NCI-H2029 treated with DMSO at 0.1 percent for 48 hours (cell line): ENCODE results near the gene RUNDC1.
"Not testable (repeated sequence)": the region's sequence is repeated elsewhere in the genome, so short reads cannot be mapped to it uniquely, and the experiment has no call there.

Experiments
- DNase-seq: peaks from one replicate; lab custom pipeline; 2025; lab: John Stamatoyannopoulos, UW

RUNDC1 gene

GRCh38 chr17:42991471-42991870 lies 11.1 kb downstream of the RUNDC1 start:
- DNase-seq, result no peak

GRCh38 chr17:42992872-42993271 lies 12.5 kb downstream of the RUNDC1 start:
- no peak for DNase-seq

- not testable (repeated sequence) for DNase-seq
These were observed 13.5 kb downstream of the RUNDC1 start for GRCh38 chr17:42993913-42994312.

GRCh38 chr17:42997390-42997983 lies 17.1 kb downstream of the RUNDC1 start:
- DNase-seq, result no peak

- DNase-seq, result peak; percentile 86
These were observed 17.9 kb downstream of the RUNDC1 start, which contains the start of gene RPL27 for GRCh38 chr17:42997984-42998938. Gene RPL27, plus strand, starts transcription at chr17:42998419. Its CDS starts 332 bp downstream, at chr17:42998751.

GRCh38 chr17:42999003-42999525 lies 18.7 kb downstream of the RUNDC1 start:
- DNase-seq, result no peak

GRCh38 chr17:43000894-43001293 lies 20.5 kb downstream of the RUNDC1 start:
- not testable (repeated sequence) for DNase-seq

- no peak for DNase-seq
These were observed 23.3 kb downstream of the RUNDC1 start for GRCh38 chr17:43003542-43004172.

GRCh38 chr17:43006639-43007551 lies 26.5 kb downstream of the RUNDC1 start, which contains the start of gene IFI35:
Gene IFI35, plus strand, starts transcription at chr17:43006784. Its CDS starts 164 bp downstream, at chr17:43006948.
- peak; percentile 37 for DNase-seq

- DNase-seq, result no peak
These were observed 30.4 kb downstream of the RUNDC1 start for GRCh38 chr17:43010667-43011308.

- DNase-seq, result no peak
These were observed 31.5 kb downstream of the RUNDC1 start for GRCh38 chr17:43011728-43012472.

GRCh38 chr17:43013296-43013695 lies 32.9 kb downstream of the RUNDC1 start:
- no peak for DNase-seq

GRCh38 chr17:43014020-43014648 lies 33.8 kb downstream of the RUNDC1 start:
- DNase-seq, result no peak

- DNase-seq, result no peak
These were observed 34.5 kb downstream of the RUNDC1 start for GRCh38 chr17:43014649-43015542.

GRCh38 chr17:43015579-43015978 lies 35.2 kb downstream of the RUNDC1 start:
- DNase-seq, result no peak

GRCh38 chr17:43016216-43016615 lies 35.9 kb downstream of the RUNDC1 start:
- DNase-seq, result no peak

GRCh38 chr17:43018008-43018853 lies 37.9 kb downstream of the RUNDC1 start:
- DNase-seq, result no peak
